DMS 273 (cell line): ENCODE measurements around the gene ADD1.
A peak's percentile ranks its signal among the peaks of the same experiment; 100 is the strongest.
"Not testable (repeated sequence)": the region's sequence is repeated elsewhere in the genome, so short reads cannot be mapped to it uniquely, and the experiment has no call there.

ENCODE experiments used
- DNase-seq: peaks from one replicate; lab custom pipeline; 2025; ENCODE audit not compliant: unreplicated experiment; lab: John Stamatoyannopoulos, UW

ADD1 gene

GRCh38 chr4:2932321-2932950 is 88.8 kb downstream of the ADD1 start:
- DNase-seq = no peak

DNA sequence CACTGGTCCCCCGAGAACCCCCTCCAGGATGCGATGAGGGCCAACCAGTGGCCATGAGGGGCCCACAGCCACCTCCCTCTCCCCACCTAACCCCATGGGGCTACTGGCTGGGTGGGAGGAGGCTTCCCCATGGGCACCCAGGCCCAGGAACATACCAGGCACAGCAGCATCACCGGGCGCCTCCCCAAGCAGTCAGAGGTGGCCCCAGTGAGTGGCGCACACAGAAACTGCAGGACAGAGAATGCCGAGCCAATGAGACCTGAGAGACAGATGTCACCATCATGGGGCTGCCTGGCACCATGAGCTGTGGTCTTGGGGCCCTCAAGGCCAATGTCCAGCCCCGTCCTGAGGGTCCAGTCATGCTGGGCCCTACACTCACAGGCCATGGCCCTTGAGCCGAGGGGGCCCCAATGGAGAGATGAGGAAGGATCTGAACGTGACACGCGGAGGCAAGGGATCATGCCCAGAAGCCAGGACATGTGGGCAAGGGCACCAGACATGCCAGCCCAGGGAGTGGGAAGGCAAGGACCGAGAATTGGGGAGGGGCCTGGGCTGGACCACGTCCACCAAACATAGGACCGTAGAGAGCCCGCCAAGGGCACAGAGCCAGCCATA is 89.4 kb downstream of the ADD1 start:
- DNase-seq = no peak

DNA sequence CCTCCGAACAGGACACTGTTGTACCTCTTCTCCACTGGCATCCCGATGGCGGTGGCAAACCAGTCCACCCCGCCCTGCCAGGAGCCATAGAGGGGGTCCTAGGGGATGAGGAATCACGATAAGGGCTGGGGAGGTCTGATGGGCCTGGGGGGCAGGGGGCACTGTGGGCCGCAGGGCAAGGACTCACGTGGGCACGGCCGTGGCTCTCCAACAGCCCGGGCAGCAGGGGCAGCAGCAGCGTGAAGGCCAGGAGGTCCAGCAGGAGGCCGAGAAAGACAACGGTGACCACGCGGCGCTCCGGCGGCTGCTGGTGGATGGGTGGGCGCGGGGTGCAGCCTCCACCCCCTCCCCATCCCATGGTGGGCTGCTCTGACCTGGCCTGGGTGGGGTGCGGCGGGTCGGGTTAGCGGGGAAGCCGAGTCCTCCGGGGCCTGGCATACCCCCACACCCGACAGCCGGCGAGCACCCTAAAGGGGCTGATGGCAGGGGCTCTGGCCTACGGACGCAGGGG is 90.0 kb downstream of the ADD1 start:
- no peak for DNase-seq

DNA sequence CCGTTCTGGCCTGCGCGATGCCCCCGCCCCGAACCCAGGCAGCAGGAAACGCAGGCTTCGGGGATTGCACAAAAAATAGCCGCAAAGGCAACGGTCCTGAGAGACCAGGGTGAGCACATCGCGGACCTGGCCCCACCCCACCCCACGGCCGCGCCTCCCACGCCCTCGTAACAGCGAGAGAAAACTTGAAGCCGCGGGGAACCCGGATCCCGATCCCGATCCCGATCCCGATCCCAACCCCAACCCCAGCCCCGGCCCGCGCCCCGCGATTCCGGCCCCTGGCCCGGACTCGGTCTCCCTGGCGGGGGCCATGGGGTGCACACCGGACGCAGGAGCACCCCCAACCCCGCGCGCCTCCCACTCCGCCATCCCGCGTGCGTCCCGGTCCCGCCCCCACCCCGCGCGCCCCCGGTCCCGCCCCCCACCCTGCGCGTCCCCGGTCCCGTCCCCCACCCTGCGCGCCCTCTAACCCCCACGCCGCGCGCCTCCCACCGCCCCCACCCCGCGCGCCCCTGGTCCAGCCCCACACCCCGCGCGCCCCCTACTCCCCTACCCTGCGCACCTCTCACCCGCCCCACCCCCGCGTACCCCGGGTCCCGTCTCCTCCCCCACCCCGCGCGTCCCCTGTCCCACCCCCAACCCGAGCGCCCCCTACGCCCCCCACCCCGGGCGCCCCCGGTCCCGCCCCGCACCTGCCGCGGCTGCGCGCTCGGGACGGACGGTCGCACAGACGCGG is 90.6 kb downstream of the ADD1 start:
- DNase-seq = peak; percentile 44

GRCh38 chr4:2934813-2935761 is 91.4 kb downstream of the ADD1 start:
- DNase-seq = peak; percentile 94

GRCh38 chr4:2935762-2936743 is 92.4 kb downstream of the ADD1 start:
- peak; percentile 48 for DNase-seq

DNA sequence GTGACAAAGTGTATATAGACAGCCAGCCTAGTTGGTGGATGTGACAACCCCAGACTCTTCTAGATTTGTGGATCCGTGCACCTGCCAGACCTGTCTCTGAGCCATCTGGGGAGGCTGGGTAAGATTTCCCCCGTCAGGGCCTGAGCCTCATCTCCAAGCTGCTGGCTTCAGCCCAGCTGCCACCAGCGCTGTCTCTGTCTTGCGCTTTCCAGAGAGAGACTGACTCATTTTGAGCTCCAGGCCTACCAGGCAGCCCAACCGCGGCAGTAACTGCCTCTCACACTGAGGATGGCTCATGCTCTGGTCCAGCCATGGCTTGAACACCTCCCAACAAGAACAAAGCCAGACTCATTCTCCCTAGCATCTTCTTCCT is 93.1 kb downstream of the ADD1 start:
- peak; percentile 74 for DNase-seq

GRCh38 chr4:2937146-2937857 is 93.7 kb downstream of the ADD1 start:
- DNase-seq = peak; percentile 44

DNA sequence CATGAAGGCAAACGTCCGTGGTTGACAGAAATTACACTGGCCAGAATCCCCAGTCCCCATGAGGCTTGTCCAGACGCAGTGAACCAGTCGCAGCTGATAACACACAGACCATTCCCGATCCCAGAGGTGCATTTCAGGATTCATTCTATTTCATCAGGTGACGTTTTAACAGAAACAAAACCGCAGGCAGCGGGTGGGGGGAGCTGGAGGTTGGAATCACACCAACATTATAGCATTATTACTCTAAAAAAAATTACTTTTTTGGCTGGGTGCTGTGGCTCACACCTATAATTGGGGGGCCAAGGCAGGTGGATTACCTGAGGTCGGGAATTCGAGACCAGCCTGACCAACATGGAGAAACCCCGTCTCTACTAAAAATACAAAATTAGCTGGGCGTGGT is 94.3 kb downstream of the ADD1 start:
- no peak for DNase-seq

- DNase-seq = not testable (repeated sequence)
Measured at GRCh38 chr4:2938411-2938810, 94.8 kb downstream of the ADD1 start.

DNA sequence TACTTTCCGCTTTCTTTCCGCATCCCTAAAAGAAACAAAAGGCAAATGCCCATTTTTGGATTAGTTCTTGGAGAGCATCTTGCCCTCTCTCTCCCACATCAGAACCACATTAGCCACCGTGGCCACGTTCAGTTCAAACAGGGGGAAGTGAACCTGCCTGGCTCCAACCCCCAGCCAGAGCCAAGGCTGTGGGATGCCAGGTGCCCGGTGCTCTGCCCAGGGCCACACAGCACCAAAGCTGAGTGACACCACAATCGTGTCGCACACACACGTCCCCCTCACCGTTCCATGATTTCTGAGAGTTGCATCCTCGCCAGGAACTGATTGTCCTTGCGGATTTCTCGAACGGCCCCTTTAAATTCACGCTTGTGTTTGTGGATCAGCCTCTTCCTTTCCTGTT is 95.3 kb downstream of the ADD1 start:
- no peak for DNase-seq

DNA sequence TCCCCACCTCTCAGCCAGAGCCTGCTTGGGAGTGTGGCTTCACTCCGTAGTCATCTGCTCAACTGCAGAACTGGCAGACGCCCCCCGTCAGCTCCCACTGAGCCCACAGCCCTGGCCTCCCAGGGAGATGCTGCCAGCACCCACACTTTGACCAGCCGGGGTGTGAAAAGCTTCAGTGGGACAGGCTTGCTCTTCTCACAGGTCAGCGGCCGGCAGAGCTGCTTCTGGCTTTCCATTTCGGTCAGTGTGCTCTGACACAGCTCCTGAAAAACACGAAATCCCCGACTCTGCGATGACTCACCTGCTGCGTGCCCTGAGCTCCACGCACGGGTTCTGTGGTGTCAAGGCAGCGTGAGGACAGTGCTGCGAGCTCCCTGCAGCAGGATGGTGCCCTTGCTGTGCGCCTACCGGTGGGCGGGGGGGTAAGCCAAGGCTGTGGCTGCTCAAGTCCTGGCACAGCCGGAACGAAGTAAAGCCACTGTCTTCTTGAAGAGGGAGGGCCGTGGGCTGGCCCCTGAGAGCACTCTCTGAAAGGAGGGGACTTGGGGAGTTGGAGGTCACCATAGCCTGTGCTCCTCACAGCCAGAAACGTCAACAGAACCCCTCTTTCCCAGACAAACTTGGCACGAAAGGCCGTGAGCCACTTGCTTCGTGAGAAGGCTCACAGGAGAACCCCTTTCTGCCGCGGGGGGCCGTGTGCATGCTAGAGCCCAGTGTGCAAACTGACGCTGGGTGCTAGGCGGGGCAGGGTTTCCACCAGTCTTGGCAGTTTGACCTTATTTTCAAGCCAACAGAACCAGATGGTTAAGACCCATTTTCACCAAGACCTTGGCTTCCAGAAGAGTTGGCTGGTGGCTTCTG is 96.0 kb downstream of the ADD1 start:
- DNase-seq = no peak

DNA sequence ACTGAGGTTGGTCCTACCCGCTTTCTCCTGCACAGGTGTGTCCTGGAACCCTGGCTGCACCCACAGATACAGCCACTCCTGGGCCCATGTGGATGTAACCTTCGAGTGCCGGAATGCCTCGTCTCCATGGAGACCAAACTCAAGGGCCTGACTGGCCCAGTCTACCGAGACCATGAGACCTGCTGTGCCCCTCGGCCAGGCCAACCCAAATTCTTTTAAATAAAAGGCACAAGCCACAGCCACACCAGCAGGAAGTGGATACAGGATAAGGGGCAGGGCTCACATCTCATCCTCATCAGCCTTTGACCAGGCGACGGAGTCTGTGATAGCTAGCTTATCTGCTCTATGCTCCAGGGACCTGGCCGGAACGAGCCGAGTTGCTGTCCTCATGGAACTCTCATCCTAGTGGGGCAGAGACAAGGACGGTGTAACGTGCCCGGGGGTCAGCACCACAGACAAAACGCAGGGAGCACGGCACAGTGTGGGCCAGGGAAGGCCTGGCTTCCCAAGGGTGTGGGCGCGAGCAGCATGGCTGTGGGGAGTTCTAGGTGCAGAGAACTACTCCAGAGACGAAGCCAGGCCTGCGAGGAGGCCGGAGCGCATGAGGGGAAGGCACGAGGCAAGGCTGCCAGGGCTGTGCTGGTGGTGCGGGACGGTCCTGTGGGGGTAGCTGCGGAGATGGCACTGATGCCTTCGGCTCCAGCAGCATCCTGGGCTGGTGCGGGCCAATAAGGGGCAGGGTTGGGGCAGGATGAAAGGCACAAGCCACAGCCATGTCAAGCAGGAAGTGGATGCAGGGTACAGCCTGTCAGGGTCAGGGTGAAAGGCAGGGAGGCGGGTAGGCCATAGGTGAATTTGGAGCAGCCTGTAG is 96.9 kb downstream of the ADD1 start:
- no peak for DNase-seq

- no peak for DNase-seq
Measured at GRCh38 chr4:2941138-2942036, 97.7 kb downstream of the ADD1 start.

GRCh38 chr4:2942037-2942531 is 98.4 kb downstream of the ADD1 start:
- DNase-seq = no peak
